WTC11 (cell line): ENCODE data around the gene C6orf136. TPM values are rescaled to one million over a fixed set of nuclear protein-coding genes. Genes with fewer than 3 reads are reported as not detected.

Experiments
- AFF4 ChIP-seq: sonication (generic); formaldehyde crosslinking; IDR thresholded peaks from 2 replicates; pipeline ENCODE4 v1.8.1; 2023; ENCODE audit warnings: mild to moderate bottlenecking, missing genetic modification reagents, borderline replicate concordance
- CBFB ChIP-seq: sonication (generic); formaldehyde crosslinking; IDR thresholded peaks from 2 replicates; pipeline ENCODE4 v1.8.1; 2022; ENCODE audit warnings: mild to moderate bottlenecking, low read depth, missing genetic modification reagents
- FOXJ3 ChIP-seq: sonication (generic); formaldehyde crosslinking; IDR thresholded peaks from 2 replicates; pipeline ENCODE4 v1.9.0; 2021; ENCODE audit warnings: missing genetic modification reagents, mild to moderate bottlenecking, borderline replicate concordance
- PRDM15 ChIP-seq: sonication (generic); formaldehyde crosslinking; IDR thresholded peaks from 2 replicates; pipeline ENCODE4 v1.8.0; 2022; ENCODE audit warnings: missing genetic modification reagents
- PREB ChIP-seq: sonication (generic); formaldehyde crosslinking; IDR thresholded peaks from 2 replicates; pipeline ENCODE4 v1.8.1; 2022; ENCODE audit warnings: mild to moderate bottlenecking, missing genetic modification reagents, moderate library complexity, borderline replicate concordance
- PRRX2 ChIP-seq: fragments of 250-450 bp; sonication (Bioruptor Pico); IDR thresholded peaks from 2 replicates; pipeline ENCODE4 v1.8.0; 2021; ENCODE audit warnings: mild to moderate bottlenecking
- RELA ChIP-seq: sonication (generic); formaldehyde crosslinking; IDR thresholded peaks from 2 replicates; pipeline ENCODE4 v1.8.1; 2022; ENCODE audit warnings: missing genetic modification reagents, mild to moderate bottlenecking, borderline replicate concordance
- RORB ChIP-seq: fragments of 250-450 bp; sonication (Bioruptor Pico); IDR thresholded peaks from 2 replicates; pipeline ENCODE4 v1.9.0; 2021; ENCODE audit warnings: mild to moderate bottlenecking
- SMAD3 ChIP-seq: sonication (generic); formaldehyde crosslinking; IDR thresholded peaks from 2 replicates; pipeline ENCODE4 v1.8.0; 2022; ENCODE audit warnings: missing genetic modification reagents, mild to moderate bottlenecking, borderline replicate concordance
- SOX15 ChIP-seq: fragments of 250-450 bp; sonication (Bioruptor Pico); IDR thresholded peaks from 2 replicates; pipeline ENCODE4 v1.9.0; 2021; ENCODE audit warnings: mild to moderate bottlenecking
- STAT6 ChIP-seq: sonication (generic); formaldehyde crosslinking; conservative IDR thresholded peaks from 2 replicates; pipeline ENCODE4 v1.8.1; 2023; ENCODE audit warnings: mild to moderate bottlenecking, low read depth, missing genetic modification reagents, moderate library complexity
- TCF7 ChIP-seq: sonication (generic); formaldehyde crosslinking; IDR thresholded peaks from 2 replicates; pipeline ENCODE4 v1.8.0; 2022; ENCODE audit warnings: mild to moderate bottlenecking, low read depth, missing genetic modification reagents, moderate library complexity
- TEAD1 ChIP-seq: sonication (generic); formaldehyde crosslinking; IDR thresholded peaks from 2 replicates; pipeline ENCODE4 v1.8.0; 2022; ENCODE audit warnings: mild to moderate bottlenecking, missing genetic modification reagents
- TEAD4 ChIP-seq: sonication (generic); formaldehyde crosslinking; IDR thresholded peaks from 2 replicates; pipeline ENCODE4 v1.8.0; 2022; ENCODE audit warnings: mild to moderate bottlenecking, missing genetic modification reagents
- USF1 ChIP-seq: sonication (generic); formaldehyde crosslinking; IDR thresholded peaks from 2 replicates; pipeline ENCODE4 v1.8.0; 2022; ENCODE audit warnings: mild to moderate bottlenecking, missing genetic modification reagents
- USF2 ChIP-seq: sonication (generic); formaldehyde crosslinking; IDR thresholded peaks from 2 replicates; pipeline ENCODE4 v1.8.1; 2023; ENCODE audit warnings: mild to moderate bottlenecking, missing genetic modification reagents, moderate library complexity
- ZMAT4 ChIP-seq: fragments of 250-450 bp; sonication (Bioruptor Pico); IDR thresholded peaks from 2 replicates; pipeline ENCODE4 v1.9.0; 2021; ENCODE audit warnings: mild to moderate bottlenecking
- ZNF219 ChIP-seq: sonication (generic); formaldehyde crosslinking; IDR thresholded peaks from 2 replicates; pipeline ENCODE4 v1.8.0; 2023; ENCODE audit warnings: missing genetic modification reagents, mild to moderate bottlenecking, borderline replicate concordance
- ZNF281 ChIP-seq: sonication (generic); formaldehyde crosslinking; IDR thresholded peaks from 2 replicates; pipeline ENCODE4 v1.8.0; 2023; ENCODE audit warnings: mild to moderate bottlenecking, missing genetic modification reagents
- ZNF317 ChIP-seq: sonication (generic); formaldehyde crosslinking; IDR thresholded peaks from 2 replicates; pipeline ENCODE4 v1.8.1; 2023; ENCODE audit warnings: low read depth, mild to moderate bottlenecking, moderate library complexity, missing genetic modification reagents, borderline replicate concordance
- ZNF423 ChIP-seq: fragments of 250-450 bp; sonication (Bioruptor Pico); IDR thresholded peaks from 2 replicates; pipeline ENCODE4 v2.1.2; 2022; ENCODE audit warnings: mild to moderate bottlenecking, moderate library complexity
- total RNA-seq: library from RNA; stranded (reverse); gene quantifications from 3 replicates; pipeline ENCODE4 v1.2.3, GENCODE V29; 2021

The C6orf136 gene
- total RNA-seq, 1 experiment from 2014 or later, result 26.5 TPM

- TF ChIP-seq AFF4 (no peak), SMAD3 (CRISPR knock-in tag) (no peak), USF2 (CRISPR knock-in tag) (0 out of 2 replicates have a peak, but pooled peaks have one; percentile 18), RORB (CRISPR knock-in tag) (no peak), PRRX2 (CRISPR knock-in tag) (no peak), TCF7 (CRISPR knock-in tag) (0 out of 2 replicates have a peak, but pooled peaks have one; percentile 58), TEAD1 (CRISPR knock-in tag) (peak; percentile 64), ZNF281 (CRISPR knock-in tag) (peak; percentile 78; the same call in 1 of the 2 replicates), TEAD4 (CRISPR knock-in tag) (no peak), CBFB (no peak), SOX15 (CRISPR knock-in tag) (no peak), USF1 (CRISPR knock-in tag) (no peak), ZNF219 (CRISPR knock-in tag) (0 out of 2 replicates have a peak, but pooled peaks have one; percentile 20), ZNF423 (CRISPR knock-in tag) (peak; percentile 41; the same call in 1 of the 2 replicates), PRDM15 (peak; percentile 27; the same call in 1 of the 2 replicates), RELA (peak; percentile 89), STAT6 (no peak), ZNF317 (CRISPR knock-in tag) (peak; percentile 53; the same call in 1 of the 2 replicates), PREB (CRISPR knock-in tag) (no peak), ZMAT4 (CRISPR knock-in tag) (no peak), FOXJ3 (CRISPR knock-in tag) (no peak)
Observed at GRCh38 chr6:30647242-30648116, 546 bp downstream of the C6orf136 start (continued).
